ENCODE results near the gene SMARCD2. TPM values are rescaled to one million over a fixed set of nuclear protein-coding genes. Genes with fewer than 3 reads are reported as not detected.
"Not testable (repeated sequence)": the region's sequence is repeated elsewhere in the genome, so short reads cannot be mapped to it uniquely, and the experiment has no call there.

The SMARCD2 gene
- 10 to 100 TPM; 81.4 to 87.9 (median 83.8) TPM for total RNA-seq

DNA sequence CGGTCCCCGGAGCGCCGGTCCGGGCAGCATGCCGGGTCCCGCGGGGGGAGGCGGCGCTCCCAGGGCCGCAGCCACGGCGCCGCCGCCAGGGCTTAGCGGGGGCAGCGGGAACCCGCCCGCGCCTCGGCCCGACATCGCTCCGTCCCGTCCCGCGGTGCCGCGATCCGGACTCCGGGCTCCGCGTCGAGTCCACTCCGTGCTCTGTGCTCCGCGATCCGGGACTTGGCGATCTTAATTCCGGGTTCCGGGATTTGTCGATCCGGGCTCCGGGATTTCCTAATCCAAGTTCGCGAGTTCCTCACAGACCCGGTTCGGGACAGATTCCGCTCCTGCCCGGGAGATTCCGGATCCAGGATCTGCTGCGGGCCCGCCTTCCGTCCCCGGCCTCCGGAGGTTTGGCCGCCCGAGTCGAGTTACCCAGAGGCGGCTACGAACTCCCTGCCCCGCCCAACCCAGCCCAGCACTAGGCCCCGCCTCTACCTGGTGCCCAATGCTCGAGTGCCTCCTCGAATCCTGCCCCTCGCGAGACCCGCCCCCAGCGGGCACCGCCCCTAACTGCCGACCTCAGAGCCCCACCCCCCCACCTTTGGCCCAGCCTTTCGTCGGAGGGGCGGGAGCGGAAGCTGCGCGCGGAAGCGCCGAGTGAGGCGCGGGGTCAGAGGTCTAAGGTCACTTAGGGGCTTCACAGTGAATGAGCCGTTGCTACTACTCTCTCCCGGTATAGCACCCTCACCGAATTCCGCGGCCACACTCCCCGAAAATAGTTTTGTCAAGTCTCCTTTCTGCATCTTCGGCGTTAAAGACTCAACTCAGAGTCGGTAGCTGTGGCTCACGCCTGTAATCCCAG is at the start of gene SMARCD2:
Gene SMARCD2 (minus strand): TSS at position 146 of the 847 bp plus-strand sequence. CDS start 11 bp downstream, at position 135.
- Mint-ChIP-seq H3K4me1 (ENCODE audit: low read depth) (peaks cover 39% of the 10 kb centered on the region), H3K4me3 (peak within 1 kb of the TSS; percentile 96), H3K36me3 (ENCODE audit: insufficient read depth) (no peaks in the 10 kb centered on the region), H3K9me3 (peaks cover under 1% of the 10 kb centered on the region), H3K27me3 (ENCODE audit: low read depth) (no peaks in the 10 kb centered on the region)
- DNase-seq (peak; percentile 99), ATAC-seq (peak; percentile 92)

DNA sequence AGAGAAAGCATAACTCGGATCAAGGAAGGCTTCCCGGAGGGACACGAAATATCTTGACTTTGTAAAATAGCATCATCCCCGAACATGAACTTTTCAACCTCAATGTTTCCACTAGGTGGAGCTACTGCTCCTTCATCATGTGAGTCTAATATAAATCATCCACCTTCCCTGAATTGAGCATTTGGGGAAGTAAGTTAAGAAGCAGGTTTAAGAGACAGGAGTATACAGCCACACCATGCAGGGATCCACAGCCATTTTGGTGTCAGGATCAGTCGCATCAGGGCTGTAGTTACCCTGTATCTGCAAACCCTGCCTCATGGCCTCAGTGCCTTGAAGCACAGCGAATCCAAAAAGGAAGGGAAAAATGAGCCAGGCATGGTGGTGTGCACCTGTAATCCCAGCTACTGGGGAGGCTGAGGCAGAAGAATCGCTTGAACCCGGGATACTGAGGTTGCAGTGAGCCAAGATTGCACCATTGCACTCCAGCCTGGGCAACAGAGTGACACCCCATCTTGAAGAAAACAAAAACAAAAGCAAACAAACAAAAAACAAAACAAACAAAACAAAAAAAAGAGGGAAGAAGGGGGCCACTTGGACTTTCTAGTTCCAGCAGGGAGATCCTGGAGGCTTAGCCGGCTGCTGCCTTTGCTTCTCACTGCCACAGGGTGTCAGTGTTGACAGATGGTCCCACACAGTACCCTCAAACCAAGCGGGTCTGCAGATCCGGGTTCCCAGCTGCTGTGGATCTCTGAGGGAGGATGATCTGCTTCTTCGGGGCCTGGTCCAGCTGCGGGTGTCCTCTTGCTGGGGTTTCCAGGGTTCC is 46.8 kb upstream of the SMARCD2 start:
- H3K4me3 Mint-ChIP-seq; H3K4me1 Mint-ChIP-seq (ENCODE audit: low read depth): not testable (repeated sequence)
- peak; percentile 70 to 74 for ATAC-seq

DNA sequence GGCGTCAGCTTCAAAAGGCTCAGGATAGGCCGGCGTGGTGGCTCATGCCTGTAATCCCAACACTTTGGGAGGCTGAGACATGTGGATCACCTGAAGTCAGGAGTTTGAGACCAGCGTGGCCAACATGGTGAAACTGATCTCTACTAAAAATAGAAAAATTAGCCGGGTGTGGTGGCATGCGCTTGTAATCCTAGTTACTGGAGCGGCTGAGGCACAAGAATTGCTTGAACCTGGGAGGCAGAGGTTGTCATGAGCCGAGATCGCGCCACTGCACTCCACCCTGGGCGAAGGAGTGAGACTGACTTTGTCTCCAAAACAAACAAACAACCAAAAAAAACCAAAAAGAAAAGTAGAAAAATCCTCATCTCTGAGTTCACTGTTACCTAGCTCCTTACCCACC is 42.6 kb upstream of the SMARCD2 start:
- H3K9me3 Mint-ChIP-seq; DNase-seq; H3K27me3 Mint-ChIP-seq (ENCODE audit: low read depth); ATAC-seq; H3K4me1 Mint-ChIP-seq (ENCODE audit: low read depth); H3K4me3 Mint-ChIP-seq; H3K36me3 Mint-ChIP-seq (ENCODE audit: insufficient read depth): not testable (repeated sequence)

More for the DNA sequence above, 46.8 kb upstream of the SMARCD2 start:
- H3K27me3 Mint-ChIP-seq (ENCODE audit: low read depth); H3K9me3 Mint-ChIP-seq; H3K36me3 Mint-ChIP-seq (ENCODE audit: insufficient read depth); DNase-seq: not testable (repeated sequence)

DNA sequence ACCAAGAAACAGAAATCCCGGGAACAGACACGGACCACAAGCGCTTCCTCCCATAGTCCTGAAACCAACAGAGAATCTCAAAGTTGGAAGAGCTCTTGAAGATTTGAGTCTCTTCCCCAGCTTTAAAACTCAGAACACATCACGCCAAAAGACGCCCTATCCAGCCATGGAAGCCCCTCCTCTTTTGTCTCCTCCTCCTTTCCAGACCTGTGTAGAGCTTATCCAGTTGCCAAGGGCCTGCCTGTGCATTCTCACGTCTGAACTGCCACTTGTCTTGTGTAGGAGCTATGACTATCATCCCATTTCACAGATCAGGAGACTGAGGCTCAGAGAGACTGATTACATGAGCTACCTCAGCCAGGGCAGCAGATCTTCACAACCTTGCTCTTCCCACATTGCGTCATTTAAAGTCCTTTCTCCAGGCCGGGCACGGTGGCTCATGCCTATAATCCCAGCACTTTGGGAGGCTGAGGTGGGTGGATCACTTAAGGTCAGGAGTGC is 40.2 kb upstream of the SMARCD2 start:
- not testable (repeated sequence) for H3K36me3 Mint-ChIP-seq (ENCODE audit: insufficient read depth); H3K9me3 Mint-ChIP-seq; DNase-seq; ATAC-seq; H3K27me3 Mint-ChIP-seq (ENCODE audit: low read depth); H3K4me3 Mint-ChIP-seq; H3K4me1 Mint-ChIP-seq (ENCODE audit: low read depth)

DNA sequence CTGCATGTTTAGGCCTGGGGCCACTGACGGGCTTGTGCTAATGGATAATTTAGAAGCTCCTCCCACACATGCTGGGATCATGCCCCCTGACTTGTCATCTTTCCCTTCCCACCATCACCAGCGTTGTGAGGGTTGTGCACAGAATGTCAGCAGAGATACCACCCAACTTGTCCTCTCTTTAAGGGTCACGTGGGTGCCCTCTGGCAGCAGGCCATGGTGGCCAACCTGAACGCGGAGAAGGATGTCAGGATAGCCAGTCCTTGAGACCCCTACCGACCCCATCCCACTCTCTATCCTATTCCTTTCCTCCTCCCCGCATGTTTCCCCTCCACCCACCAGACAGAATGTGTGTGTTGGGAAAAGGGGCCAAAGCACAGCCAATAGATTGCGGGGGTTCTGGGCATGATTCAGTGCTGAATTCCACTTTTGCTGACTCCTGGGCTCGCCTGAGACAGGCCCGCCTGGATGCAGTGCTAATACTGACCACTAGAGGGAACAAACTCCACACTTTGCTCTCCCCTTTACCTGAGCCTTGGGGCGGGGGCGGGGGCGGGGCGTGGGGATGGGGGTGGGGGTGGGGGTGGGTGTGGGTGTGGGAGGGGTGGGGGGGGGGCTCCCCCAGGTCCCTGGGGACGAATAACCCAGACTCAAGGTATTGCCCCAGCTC is 39.6 kb upstream of the SMARCD2 start, which contains the start of gene GH2:
Gene GH2 (minus strand): TSS at position 10 of the 667 bp plus-strand sequence. CDS start 143 bp downstream, outside the sequence.
- Mint-ChIP-seq H3K27me3 (ENCODE audit: low read depth) (no peaks in the 10 kb centered on the region), H3K4me3 (no peak within 1 kb of the TSS), H3K4me1 (ENCODE audit: low read depth) (peaks cover 2% of the 10 kb centered on the region)

DNA sequence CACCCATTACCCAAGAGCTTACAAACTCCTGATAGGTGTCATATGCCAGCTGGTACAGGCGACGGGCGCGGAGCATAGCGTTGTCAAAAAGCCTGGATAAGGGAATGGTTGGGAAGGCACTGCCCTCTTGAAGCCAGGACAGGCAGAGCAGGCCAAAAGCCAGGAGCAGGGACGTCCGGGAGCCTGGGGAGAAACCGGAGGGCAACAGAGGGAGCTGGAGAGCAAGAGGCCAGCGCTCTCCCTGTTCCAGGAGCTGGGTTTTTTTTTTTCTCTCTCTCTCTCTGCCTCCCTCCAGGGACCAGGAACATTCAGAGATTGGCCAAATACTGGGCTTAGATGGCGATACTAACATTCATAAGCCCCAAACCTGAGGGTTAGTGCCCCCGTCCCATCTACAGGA is 38.9 kb upstream of the SMARCD2 start:
- not testable (repeated sequence) for H3K36me3 Mint-ChIP-seq (ENCODE audit: insufficient read depth); H3K9me3 Mint-ChIP-seq; ATAC-seq; DNase-seq; H3K4me3 Mint-ChIP-seq; H3K4me1 Mint-ChIP-seq (ENCODE audit: low read depth); H3K27me3 Mint-ChIP-seq (ENCODE audit: low read depth)

More for the DNA sequence above, 39.6 kb upstream of the SMARCD2 start, which contains the start of gene GH2:
- ATAC-seq, result peak; percentile 90 to 93
- no peaks in the 10 kb centered on the region for H3K9me3 Mint-ChIP-seq
- no peaks in the 10 kb centered on the region for H3K36me3 Mint-ChIP-seq (ENCODE audit: insufficient read depth)
- DNase-seq, result peak; percentile 53

DNA sequence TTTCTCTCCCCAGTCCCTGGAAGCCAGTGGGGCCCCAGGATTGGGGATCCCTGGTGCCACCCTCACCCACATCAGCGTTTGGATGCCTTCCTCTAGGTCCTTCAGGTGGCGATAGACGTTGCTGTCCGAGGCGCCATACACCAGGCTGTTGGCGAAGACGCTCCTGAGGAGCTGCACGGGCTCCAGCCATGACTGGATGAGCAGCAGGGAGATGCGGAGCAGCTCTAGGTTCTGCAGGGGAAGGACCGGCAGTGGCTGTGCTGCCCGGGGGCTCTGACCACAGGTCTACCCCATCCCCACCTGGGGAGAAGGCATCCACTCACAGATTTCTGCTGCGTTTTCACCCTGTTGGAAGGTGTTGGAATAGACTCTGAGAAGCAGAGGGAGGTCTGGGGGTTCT is 38.2 kb upstream of the SMARCD2 start:
- Mint-ChIP-seq H3K36me3 (ENCODE audit: insufficient read depth) (no peaks in the 10 kb centered on the region), H3K9me3 (no peaks in the 10 kb centered on the region), H3K4me3 (no peak overlapping the region), H3K27me3 (ENCODE audit: low read depth) (no peaks in the 10 kb centered on the region), H3K4me1 (ENCODE audit: low read depth) (peaks cover 2% of the 10 kb centered on the region)
- ATAC-seq (no peak), DNase-seq (no peak)

DNA sequence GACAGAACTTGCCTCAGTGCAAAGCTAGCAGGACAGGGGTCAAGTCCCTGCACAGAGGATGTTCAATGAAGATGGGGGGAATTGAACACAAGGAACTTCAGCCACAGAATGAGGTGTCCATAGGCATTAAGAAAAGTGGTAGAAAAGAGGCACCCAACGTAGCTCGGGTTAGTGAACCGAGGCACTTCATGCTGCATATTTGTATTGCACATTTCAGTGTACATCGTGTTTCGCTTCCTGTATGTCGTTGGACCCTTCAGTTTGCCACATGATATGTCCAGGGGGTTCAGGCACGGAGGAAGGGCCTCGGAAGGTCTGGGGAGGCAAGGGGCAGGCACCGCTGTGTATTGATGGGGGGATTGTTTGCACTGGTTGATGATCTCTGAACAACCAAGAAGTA is 35.9 kb upstream of the SMARCD2 start:
- H3K36me3 Mint-ChIP-seq (ENCODE audit: insufficient read depth); H3K27me3 Mint-ChIP-seq (ENCODE audit: low read depth); H3K4me3 Mint-ChIP-seq; DNase-seq; H3K4me1 Mint-ChIP-seq (ENCODE audit: low read depth); H3K9me3 Mint-ChIP-seq; ATAC-seq: not testable (repeated sequence)

DNA sequence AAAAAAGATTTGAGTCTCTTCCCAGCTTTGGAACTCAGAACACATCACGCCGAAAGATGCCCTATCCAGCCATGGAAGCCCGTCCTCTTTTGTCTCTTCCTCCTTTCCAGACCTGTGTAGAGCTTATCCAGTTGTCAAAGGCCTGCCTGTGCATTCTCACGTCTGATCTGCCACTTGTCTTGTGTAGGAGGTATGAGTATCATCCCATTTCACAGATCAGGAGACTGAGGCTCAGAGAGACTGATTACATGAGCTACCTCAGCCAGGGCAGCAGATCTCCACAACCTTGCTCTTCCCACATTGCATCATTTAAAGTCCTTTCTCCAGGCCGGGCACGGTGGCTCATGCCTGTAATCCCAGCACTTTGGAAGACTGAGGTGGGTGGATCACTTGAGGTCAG is 32.2 kb upstream of the SMARCD2 start:
- not testable (repeated sequence) for H3K4me1 Mint-ChIP-seq (ENCODE audit: low read depth); H3K36me3 Mint-ChIP-seq (ENCODE audit: insufficient read depth); ATAC-seq; H3K9me3 Mint-ChIP-seq; H3K27me3 Mint-ChIP-seq (ENCODE audit: low read depth); DNase-seq; H3K4me3 Mint-ChIP-seq

DNA sequence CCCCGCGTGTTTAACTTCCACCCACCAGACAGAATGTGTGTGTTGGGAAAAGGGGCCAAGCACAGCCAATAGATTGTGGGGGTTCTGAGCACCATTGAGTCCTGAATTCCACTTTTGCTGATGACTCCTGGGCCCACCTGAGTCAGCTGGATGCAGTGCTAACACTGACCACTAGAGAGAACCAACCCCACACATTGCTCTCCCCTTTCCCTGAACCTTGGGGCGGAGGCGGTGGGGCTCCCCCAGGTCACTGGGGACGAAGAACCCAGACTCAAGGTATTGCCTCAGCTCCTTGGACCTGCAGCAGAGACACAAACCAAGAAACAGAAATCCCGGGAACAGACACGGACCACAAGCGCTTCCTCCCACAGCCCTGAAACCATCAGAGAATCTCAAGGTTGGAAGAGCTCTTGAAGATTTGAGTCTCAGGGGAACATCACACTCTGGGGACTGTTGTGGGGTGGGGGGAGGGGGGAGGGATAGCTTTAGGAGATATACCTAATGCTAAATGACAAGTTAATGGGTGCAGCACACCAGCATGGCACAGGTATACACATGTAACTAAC is 31.7 kb upstream of the SMARCD2 start:
- DNase-seq; H3K27me3 Mint-ChIP-seq (ENCODE audit: low read depth); H3K36me3 Mint-ChIP-seq (ENCODE audit: insufficient read depth); H3K4me1 Mint-ChIP-seq (ENCODE audit: low read depth); H3K9me3 Mint-ChIP-seq; H3K4me3 Mint-ChIP-seq; ATAC-seq: not testable (repeated sequence)

DNA sequence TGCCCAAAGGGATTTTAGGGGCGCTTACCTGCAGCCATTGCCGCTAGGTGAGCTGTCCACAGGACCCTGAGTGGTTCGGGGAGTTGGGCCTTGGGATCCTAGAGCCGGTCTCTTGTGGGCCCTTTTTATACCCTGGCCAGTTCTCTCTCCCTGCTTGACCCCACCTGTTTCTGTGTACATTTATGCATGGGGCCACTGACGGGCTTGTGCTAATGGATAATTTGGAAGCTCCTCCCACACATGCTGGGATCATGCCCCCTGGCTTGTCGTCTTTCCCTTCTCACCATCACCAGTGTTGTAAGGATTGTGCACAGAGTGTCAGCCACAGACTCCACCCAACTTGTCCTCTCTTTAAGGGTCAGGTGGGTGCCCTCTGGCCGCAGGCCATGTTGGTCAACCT is 31.1 kb upstream of the SMARCD2 start, which contains the start of gene CSH2:
Gene CSH2 (minus strand): TSS at position 101 of the 400 bp plus-strand sequence. CDS start 63 bp downstream, at position 38.
- not testable (repeated sequence) for H3K36me3 Mint-ChIP-seq (ENCODE audit: insufficient read depth); H3K9me3 Mint-ChIP-seq; H3K4me1 Mint-ChIP-seq (ENCODE audit: low read depth); H3K4me3 Mint-ChIP-seq; H3K27me3 Mint-ChIP-seq (ENCODE audit: low read depth); ATAC-seq; DNase-seq

DNA sequence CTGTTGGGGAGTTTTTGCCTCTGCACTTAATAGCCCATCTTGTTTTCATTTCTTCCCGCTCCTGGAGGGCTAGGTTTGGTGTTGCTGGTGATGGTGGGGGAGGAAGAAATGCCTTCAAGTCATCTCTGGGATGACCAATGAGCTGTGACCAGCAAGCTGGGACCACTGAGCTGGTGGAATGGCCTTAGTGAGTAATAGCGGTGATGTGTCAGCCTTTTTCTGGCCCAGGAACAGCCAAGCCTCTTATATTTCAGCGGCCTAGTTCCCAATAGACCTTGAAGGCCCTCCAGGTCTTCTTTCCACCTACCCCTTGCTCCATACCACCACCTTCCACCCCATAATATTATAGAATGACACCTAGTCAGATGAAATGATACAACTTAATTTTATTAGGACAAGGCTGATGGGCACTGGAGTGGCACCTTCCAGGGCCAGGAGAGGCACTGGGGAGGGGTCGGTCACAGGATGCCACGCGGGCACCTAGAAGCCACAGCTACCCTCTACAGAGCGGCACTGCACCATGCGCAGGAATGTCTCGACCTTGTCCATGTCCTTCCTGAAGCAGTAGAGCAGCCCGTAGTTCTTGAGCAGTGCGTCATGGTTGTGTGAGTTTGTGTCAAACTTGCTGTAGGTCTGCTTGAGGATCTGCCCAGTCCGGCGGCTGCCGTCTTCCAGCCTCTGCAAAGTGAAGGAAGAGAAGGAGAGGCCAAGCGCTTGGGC is 29.3 kb upstream of the SMARCD2 start:
- not testable (repeated sequence) for H3K4me1 Mint-ChIP-seq (ENCODE audit: low read depth); H3K36me3 Mint-ChIP-seq (ENCODE audit: insufficient read depth); DNase-seq; H3K9me3 Mint-ChIP-seq; H3K4me3 Mint-ChIP-seq; ATAC-seq; H3K27me3 Mint-ChIP-seq (ENCODE audit: low read depth)

DNA sequence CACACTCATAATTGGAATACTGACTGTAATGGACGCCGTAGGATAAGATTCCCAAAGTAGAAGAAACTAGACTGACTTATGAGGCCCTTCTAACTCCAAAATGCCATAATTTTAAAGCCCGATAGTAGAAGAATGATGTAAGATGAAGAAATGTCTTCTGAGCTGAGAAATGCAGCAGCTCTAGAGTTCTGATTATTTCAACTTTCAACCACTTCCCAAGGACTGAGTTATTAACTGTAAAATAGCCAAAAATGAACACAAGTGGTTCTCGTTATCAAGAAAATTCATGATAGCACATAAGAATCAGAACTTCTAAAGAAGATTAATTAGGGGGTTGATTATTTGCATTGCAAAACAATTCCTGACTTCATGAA is 27.8 kb upstream of the SMARCD2 start:
- ATAC-seq; H3K27me3 Mint-ChIP-seq (ENCODE audit: low read depth); H3K9me3 Mint-ChIP-seq; H3K4me3 Mint-ChIP-seq; H3K36me3 Mint-ChIP-seq (ENCODE audit: insufficient read depth); H3K4me1 Mint-ChIP-seq (ENCODE audit: low read depth); DNase-seq: not testable (repeated sequence)
